H9 (cell line): ENCODE measurements around the gene OR14I1. TPM values are rescaled to one million over a fixed set of nuclear protein-coding genes. Genes with fewer than 3 reads are reported as not detected.

Experiments used
- DNase-seq: peaks from one replicate; pipeline ENCODE4 v3.0.0-alpha.2; 2017
- H2AFZ ChIP-seq: one replicate; pipeline ENCODE4 v1.6.1; 2013; ENCODE audit warnings: mild to moderate bottlenecking, low read length, control low read depth, moderate library complexity
- H2AK5ac ChIP-seq: 2 replicates; pipeline ENCODE4 v1.6.1; 2013; ENCODE audit warnings: low read length, control low read depth, mixed read lengths; ENCODE audit not compliant: insufficient read length
- H2BK120ac ChIP-seq: one replicate; pipeline ENCODE4 v1.6.1; 2013; ENCODE audit warnings: low read depth, mild to moderate bottlenecking, low read length, control low read depth, inconsistent platforms; ENCODE audit not compliant: poor library complexity, severe bottlenecking
- H2BK12ac ChIP-seq: 2 replicates; pipeline ENCODE4 v1.6.1; 2013; ENCODE audit warnings: low read length, control low read depth, mixed read lengths, low read depth; ENCODE audit not compliant: insufficient read length
- H2BK15ac ChIP-seq: 2 replicates; pipeline ENCODE4 v1.6.1; 2013; ENCODE audit warnings: low read depth, low read length, control low read depth
- H2BK20ac ChIP-seq: one replicate; pipeline ENCODE4 v1.6.1; 2013; ENCODE audit warnings: low read depth, mild to moderate bottlenecking, low read length, control low read depth, inconsistent platforms; ENCODE audit not compliant: poor library complexity, severe bottlenecking
- H2BK5ac ChIP-seq: 2 replicates; pipeline ENCODE4 v1.6.1; 2013; ENCODE audit warnings: low read length, control low read depth, mixed read lengths; ENCODE audit not compliant: insufficient read length
- H3K14ac ChIP-seq: 2 replicates; pipeline ENCODE4 v1.6.1; 2013; ENCODE audit warnings: low read length, control low read depth; ENCODE audit not compliant: insufficient read depth
- H3K18ac ChIP-seq: 2 replicates; pipeline ENCODE4 v1.6.1; 2013; ENCODE audit warnings: low read depth, mild to moderate bottlenecking, mixed read lengths, low read length, control low read depth; ENCODE audit not compliant: insufficient read length
- H3K23ac ChIP-seq: 2 replicates; pipeline ENCODE4 v1.6.1; 2013; ENCODE audit warnings: low read length, control low read depth, mixed read lengths, low read depth; ENCODE audit not compliant: insufficient read length
- H3K23me2 ChIP-seq: 2 replicates; pipeline ENCODE4 v1.6.1; 2013; ENCODE audit warnings: low read depth, mild to moderate bottlenecking, mixed read lengths, low read length, control low read depth; ENCODE audit not compliant: insufficient read length, poor library complexity, severe bottlenecking
- H3K27ac ChIP-seq: 2 replicates; pipeline ENCODE4 v1.5.1; 2013; ENCODE audit warnings: low read length, control low read depth, mixed read lengths, low read depth; ENCODE audit not compliant: insufficient read length
- H3K27me3 ChIP-seq: 2 replicates; pipeline ENCODE4 v1.6.1; 2013; ENCODE audit warnings: low read length, control low read depth, inconsistent platforms; ENCODE audit not compliant: insufficient read depth
- H3K4ac ChIP-seq: 2 replicates; pipeline ENCODE4 v1.6.1; 2013; ENCODE audit warnings: low read depth, mild to moderate bottlenecking, control low read depth, inconsistent platforms, low read length, moderate library complexity
- H3K4me1 ChIP-seq: 2 replicates; pipeline ENCODE4 v1.6.1; 2013; ENCODE audit warnings: low read length, control low read depth, inconsistent platforms; ENCODE audit not compliant: insufficient read depth
- H3K4me2 ChIP-seq: 2 replicates; pipeline ENCODE4 v1.6.1; 2013; ENCODE audit warnings: low read length, control low read depth, mixed read lengths; ENCODE audit not compliant: insufficient read length, insufficient read depth
- H3K56ac ChIP-seq: 2 replicates; pipeline ENCODE4 v1.6.1; 2013; ENCODE audit warnings: low read depth, mild to moderate bottlenecking, mixed read lengths, low read length, control low read depth; ENCODE audit not compliant: insufficient read length
- H3K79me1 ChIP-seq: 2 replicates; pipeline ENCODE4 v1.6.1; 2013; ENCODE audit warnings: low read depth, mild to moderate bottlenecking, moderate library complexity, low read length, control low read depth, inconsistent platforms; ENCODE audit not compliant: insufficient read depth, poor library complexity, severe bottlenecking
- H3K79me2 ChIP-seq: 2 replicates; pipeline ENCODE4 v1.6.1; 2013; ENCODE audit warnings: low read length, control low read depth, inconsistent platforms; ENCODE audit not compliant: insufficient read depth
- H3K9ac ChIP-seq: 2 replicates; pipeline ENCODE4 v1.6.1; 2013; ENCODE audit warnings: low read length, control low read depth, mixed read lengths; ENCODE audit not compliant: insufficient read length; ENCODE audit errors: extremely low read depth
- H3K9me3 ChIP-seq: one replicate; pipeline ENCODE4 v1.6.1; 2013; ENCODE audit warnings: low read depth, low read length, inconsistent platforms; ENCODE audit not compliant: control insufficient read depth
- H3T11ph ChIP-seq: one replicate; pipeline ENCODE4 v1.6.1; 2013; ENCODE audit warnings: mild to moderate bottlenecking, low read length, control low read depth, inconsistent platforms
- H4K20me1 ChIP-seq: one replicate; pipeline ENCODE4 v1.6.1; 2013; ENCODE audit not compliant: control insufficient read depth, insufficient read length, insufficient read depth
- H4K5ac ChIP-seq: 2 replicates; pipeline ENCODE4 v1.6.1; 2013; ENCODE audit warnings: low read depth, mild to moderate bottlenecking, mixed read lengths, low read length, control low read depth; ENCODE audit not compliant: insufficient read length
- H4K8ac ChIP-seq: replicated peaks from 2 replicates; pipeline ENCODE4 v1.6.1; 2013; ENCODE audit warnings: low read length, control low read depth, mixed read lengths, low read depth; ENCODE audit not compliant: insufficient read length
- H4K91ac ChIP-seq: 2 replicates; pipeline ENCODE4 v1.6.1; 2013; ENCODE audit warnings: low read depth, mild to moderate bottlenecking, moderate library complexity, mixed read lengths, low read length, control low read depth; ENCODE audit not compliant: insufficient read length
- H3K27ac Mint-ChIP-seq, 3 experiments: 2 replicates in 2 of 3; 3 replicates in 1 of 3; pipeline ENCODE4 v1.8.0; 2020 to 2021; ENCODE audit warnings: mixed read lengths in 3 of 3, mild to moderate bottlenecking in 1 of 3, moderate library complexity in 1 of 3
- H3K27me3 Mint-ChIP-seq: 2 replicates; pipeline ENCODE4 v1.8.0; 2021; ENCODE audit warnings: low read depth, mild to moderate bottlenecking, moderate library complexity, mixed read lengths
- H3K36me3 Mint-ChIP-seq, 3 experiments: 2 replicates in 2 of 3; 3 replicates in 1 of 3; pipeline ENCODE4 v1.8.0; 2020 to 2021; ENCODE audit warnings: low read depth in 3 of 3, mixed read lengths in 3 of 3; ENCODE audit not compliant: insufficient read depth in 1 of 3
- H3K4me1 Mint-ChIP-seq, 2 experiments: 2 replicates each; pipeline ENCODE4 v1.8.0; 2020; ENCODE audit warnings: mixed read lengths in 2 of 2
- H3K4me3 Mint-ChIP-seq, 2 experiments: 2 replicates in 1 of 2; 3 replicates in 1 of 2; pipeline ENCODE4 v1.8.0; 2020 to 2021; ENCODE audit warnings: mild to moderate bottlenecking in 2 of 2, mixed read lengths in 2 of 2, moderate library complexity in 1 of 2
- H3K9me3 Mint-ChIP-seq, 2 experiments: 2 replicates in 1 of 2; 3 replicates in 1 of 2; pipeline ENCODE4 v1.8.0; 2020; ENCODE audit warnings: mild to moderate bottlenecking in 2 of 2, mixed read lengths in 2 of 2, moderate library complexity in 1 of 2
- CTCF ChIP-seq: fragments of 200-600 bp; sonication (generic); conservative IDR thresholded peaks from 3 replicates; pipeline ENCODE4 v1.8.0; 2021; ENCODE audit warnings: antibody characterized with exemption, mild to moderate bottlenecking
- WGBS: extraction: QIAGEN DNeasy Blood & Tissue Kit; methylation state at CpG from one replicate; pipeline ENCODE4 v1.1.7; 2013; ENCODE audit warnings: missing lambda C conversion rate, low lambda C conversion rate, mixed read lengths; ENCODE audit not compliant: insufficient read length; ENCODE audit errors: extremely low coverage; 5-methylcytosine and 5-hydroxymethylcytosine counted together
- total RNA-seq: library from RNA; stranded (reverse); gene quantifications from 2 replicates; pipeline ENCODE4 v1.2.1, GENCODE V29; 2021

Gene OR14I1
- total RNA-seq, 1 experiment from 2014 or later, result not detected

- H2BK15ac ChIP-seq, result no peak overlapping the region
- peaks cover 91 to 92% of the 10 kb centered on the region in 2 experiments for H3K9me3 Mint-ChIP-seq
- H3K79me2 ChIP-seq, result no peaks in the 10 kb centered on the region
- H3K4me1 ChIP-seq, result no peaks in the 10 kb centered on the region
- H3K4me2 ChIP-seq, result no peak overlapping the region
- no peak overlapping the region for H2BK5ac ChIP-seq
- H3K9ac ChIP-seq, result no peak overlapping the region
- H3K27me3 Mint-ChIP-seq, result peaks cover 1% of the 10 kb centered on the region; the same call in 1 of the 2 replicates
- no peak overlapping the region for H2AFZ ChIP-seq
- peaks cover 7 to 44% (median 10%) of the 10 kb centered on the region in 3 experiments; a peak in 6 of 7 replicates for H3K36me3 Mint-ChIP-seq
- no peak overlapping the region for H3K27ac Mint-ChIP-seq
- H3T11ph ChIP-seq, result no peak overlapping the region
- no peak for TF ChIP-seq CTCF
- H2BK12ac ChIP-seq, result no peak overlapping the region
- no peak overlapping the region for H2BK20ac ChIP-seq
- H3K4me1 Mint-ChIP-seq, result no peaks in the 10 kb centered on the region
- no peak overlapping the region for H4K8ac ChIP-seq
- no peak overlapping the region for H2AK5ac ChIP-seq
- H3K14ac ChIP-seq, result no peak overlapping the region
- H4K91ac ChIP-seq, result no peak overlapping the region
- H4K5ac ChIP-seq, result no peak overlapping the region
- no peak for DNase-seq
- H3K18ac ChIP-seq, result no peak overlapping the region
- no peak overlapping the region for H3K27ac ChIP-seq
- H3K56ac ChIP-seq, result no peak overlapping the region
- no peaks in the 10 kb centered on the region for H3K27me3 ChIP-seq
- no peaks in the 10 kb centered on the region for H3K79me1 ChIP-seq
- no peak overlapping the region for H2BK120ac ChIP-seq
- WGBS, result no CpG with 5 or more reads among the region's 51 CpGs
- H3K23me2 ChIP-seq, result no peaks in the 10 kb centered on the region
- no peak overlapping the region for H3K23ac ChIP-seq
- no peak overlapping the region for H3K4ac ChIP-seq
- no peaks in the 10 kb centered on the region for H4K20me1 ChIP-seq
- H3K4me3 Mint-ChIP-seq, result no peak overlapping the region
- peaks cover 89% of the 10 kb centered on the region for H3K9me3 ChIP-seq
Measured at GRCh38 chr1:248691567-248692155, 10.9 kb downstream of the OR14I1 start.
